Chondrocyte (in vitro differentiated cells): ENCODE results near the gene EPB41L5. TPM values are rescaled to one million over a fixed set of nuclear protein-coding genes. Genes with fewer than 3 reads are reported as not detected.

Source experiments
- DNase-seq: peaks from one replicate; pipeline ENCODE4 v3.0.0; 2021; ENCODE audit warnings: mixed read lengths, low spot score
- H3K27ac Mint-ChIP-seq: one replicate; pipeline ENCODE4 v1.8.0; 2021; ENCODE audit warnings: mild to moderate bottlenecking, moderate library complexity, mixed read lengths; ENCODE audit not compliant: unreplicated experiment
- H3K27me3 Mint-ChIP-seq: 2 replicates; pipeline ENCODE4 v1.8.0; 2021; ENCODE audit warnings: low read depth, mixed read lengths
- H3K36me3 Mint-ChIP-seq: 2 replicates; pipeline ENCODE4 v1.8.0; 2021; ENCODE audit warnings: low read depth, mixed read lengths
- H3K4me1 Mint-ChIP-seq: 2 replicates; pipeline ENCODE4 v1.8.0; 2021; ENCODE audit warnings: low read depth, mild to moderate bottlenecking, mixed read lengths
- H3K4me3 Mint-ChIP-seq: one replicate; pipeline ENCODE4 v1.8.0; 2021; ENCODE audit warnings: mild to moderate bottlenecking, moderate library complexity, mixed read lengths; ENCODE audit not compliant: unreplicated experiment
- H3K9me3 Mint-ChIP-seq: 2 replicates; pipeline ENCODE4 v1.8.0; 2021; ENCODE audit warnings: low read depth, mixed read lengths
- CTCF ChIP-seq: fragments of 200-600 bp; sonication (generic); IDR thresholded peaks from 2 replicates; pipeline ENCODE4 v1.5.0; 2021; ENCODE audit warnings: antibody characterized with exemption, mild to moderate bottlenecking, moderate library complexity
- total RNA-seq: library from RNA; stranded (reverse); gene quantifications from 3 replicates; pipeline ENCODE4 v1.2.1, GENCODE V29; 2021

Gene EPB41L5
- total RNA-seq, 1 donor from 2014 or later: 13.0 TPM

- no peak for TF ChIP-seq CTCF
- Mint-ChIP-seq H3K4me3 (peak overlapping the region; percentile 6), H3K36me3 (peaks cover 8% of the 10 kb centered on the region), H3K27ac (no peak overlapping the region), H3K4me1 (peaks cover 30% of the 10 kb centered on the region), H3K9me3 (peaks cover 9% of the 10 kb centered on the region), H3K27me3 (peaks cover 27% of the 10 kb centered on the region)
- DNase-seq: no peak
Measured at GRCh38 chr2:120224735-120225548, 212.1 kb downstream of the EPB41L5 start.

- no peak for DNase-seq
- Mint-ChIP-seq H3K4me1 (peaks cover 26% of the 10 kb centered on the region), H3K27ac (no peak overlapping the region), H3K27me3 (peaks cover 27% of the 10 kb centered on the region), H3K4me3 (no peak overlapping the region), H3K9me3 (peaks cover 9% of the 10 kb centered on the region), H3K36me3 (peaks cover 5% of the 10 kb centered on the region)
- no peak for TF ChIP-seq CTCF
Measured at GRCh38 chr2:120225549-120226065, 212.7 kb downstream of the EPB41L5 start.

DNA sequence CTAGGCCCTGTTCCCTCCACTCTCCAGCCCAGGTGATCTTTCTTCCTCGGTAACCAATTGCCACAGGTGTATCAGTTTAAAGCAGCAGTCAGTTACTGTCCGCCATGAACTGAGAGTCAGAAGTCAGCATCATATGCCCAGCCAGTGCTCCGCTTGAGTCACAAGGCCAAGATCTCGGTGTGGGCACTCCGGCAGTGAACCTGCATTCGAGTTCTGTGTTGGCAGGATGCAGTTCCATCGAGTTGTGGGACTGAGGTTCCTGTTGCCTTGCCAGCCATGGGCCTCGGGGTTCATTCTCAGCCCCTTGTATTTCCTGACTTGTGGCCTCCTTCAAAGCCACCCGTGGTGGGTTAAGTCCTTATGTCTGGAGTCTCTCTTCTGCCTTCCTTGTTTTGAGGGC is 213.4 kb downstream of the EPB41L5 start:
- peaks cover 27% of the 10 kb centered on the region for H3K27me3 Mint-ChIP-seq
- DNase-seq: no peak
- H3K4me3 Mint-ChIP-seq: no peak overlapping the region
- H3K36me3 Mint-ChIP-seq: peaks cover 2% of the 10 kb centered on the region
- H3K27ac Mint-ChIP-seq: no peak overlapping the region
- H3K9me3 Mint-ChIP-seq: peaks cover 5% of the 10 kb centered on the region
- H3K4me1 Mint-ChIP-seq: peaks cover 19% of the 10 kb centered on the region
- TF ChIP-seq CTCF: no peak

GRCh38 chr2:120227111-120227991 is 214.5 kb downstream of the EPB41L5 start:
- no peaks in the 10 kb centered on the region for H3K36me3 Mint-ChIP-seq
- peaks cover under 1% of the 10 kb centered on the region for H3K9me3 Mint-ChIP-seq
- DNase-seq: no peak
- peaks cover 27% of the 10 kb centered on the region for H3K27me3 Mint-ChIP-seq
- H3K4me3 Mint-ChIP-seq: no peak overlapping the region
- H3K27ac Mint-ChIP-seq: no peak overlapping the region
- H3K4me1 Mint-ChIP-seq: peaks cover 9% of the 10 kb centered on the region
- TF ChIP-seq CTCF: no peak

DNA sequence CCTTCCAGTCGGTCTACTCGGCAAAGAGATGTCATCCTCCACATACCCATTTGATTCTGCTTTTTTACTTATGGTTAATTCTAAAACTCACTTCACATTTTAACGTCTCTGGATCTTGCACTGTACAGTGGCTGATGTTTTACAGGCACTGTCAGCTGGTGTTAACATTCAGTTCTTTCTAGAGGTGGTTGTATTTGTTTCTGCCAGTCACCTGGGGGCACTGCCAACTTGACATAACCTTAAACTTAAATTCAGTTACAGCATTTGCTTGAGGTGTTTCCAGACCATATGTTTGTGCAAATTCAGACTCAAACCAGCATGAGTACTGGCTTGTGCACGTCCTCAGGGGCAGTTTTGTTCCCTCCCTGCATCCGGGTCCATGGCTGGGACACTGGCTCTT is 215.6 kb downstream of the EPB41L5 start:
- Mint-ChIP-seq H3K27ac (no peak overlapping the region), H3K4me1 (peaks cover 7% of the 10 kb centered on the region), H3K36me3 (no peaks in the 10 kb centered on the region), H3K27me3 (peaks cover 27% of the 10 kb centered on the region), H3K9me3 (no peaks in the 10 kb centered on the region), H3K4me3 (no peak overlapping the region)
- TF ChIP-seq CTCF: peak; percentile 24
- no peak for DNase-seq
